ENCODE data around the gene CD44.

Gene CD44

DNA sequence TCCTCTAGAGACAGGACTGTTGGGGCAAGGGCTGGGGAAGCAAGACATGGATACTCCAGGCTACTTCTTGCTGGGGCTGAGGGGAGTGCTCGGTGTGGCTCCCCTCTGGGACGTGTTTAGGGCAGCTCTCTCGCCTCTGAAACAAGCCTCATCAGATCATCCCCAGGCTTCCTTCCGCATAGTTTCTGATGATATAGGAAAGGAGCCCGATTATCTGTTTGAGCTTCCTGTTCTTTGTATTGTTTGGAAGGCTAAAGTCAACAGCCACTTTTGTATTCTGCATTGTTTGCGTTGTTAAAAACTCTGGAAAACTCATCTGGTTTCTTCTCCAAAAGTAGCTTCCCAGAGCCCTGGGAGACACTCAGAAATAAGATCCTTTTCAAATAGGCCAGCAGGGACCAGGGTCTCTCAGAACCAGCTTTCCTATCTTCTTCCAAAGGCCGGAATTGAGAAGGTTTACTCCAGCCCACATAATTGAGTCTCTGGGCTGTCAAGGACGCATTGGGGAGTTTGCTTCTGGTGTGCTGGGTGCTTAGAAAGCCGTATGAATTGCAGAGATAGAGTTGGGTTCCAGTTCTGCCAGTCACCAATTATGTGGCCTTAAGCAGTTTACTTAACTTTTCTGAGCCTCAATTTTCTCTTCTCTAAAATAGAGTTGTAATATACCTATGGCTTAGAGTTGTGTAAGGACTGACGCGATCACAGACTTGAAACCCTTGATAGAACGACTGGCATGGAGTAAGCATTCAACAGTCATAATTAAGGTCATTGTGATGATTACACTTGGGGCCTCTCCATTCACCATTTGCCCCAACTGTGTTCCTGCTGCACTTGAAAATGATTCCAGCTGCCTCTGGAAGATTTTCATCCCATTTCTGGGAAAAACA, 19.1 kb downstream of the CD44 start:
- peak overlapping the region; percentile 75 for H3K27ac Mint-ChIP-seq
- H3K4me3 Mint-ChIP-seq = peak overlapping the region; percentile 5
- no peak for ATAC-seq
- no peaks in the 10 kb centered on the region for H3K9me3 Mint-ChIP-seq
- peaks cover 71% of the 10 kb centered on the region for H3K36me3 Mint-ChIP-seq
- H3K4me1 Mint-ChIP-seq = peaks cover 89% of the 10 kb centered on the region
- DNase-seq (ENCODE audit: low spot score in 2 of 2) = no peak

DNA sequence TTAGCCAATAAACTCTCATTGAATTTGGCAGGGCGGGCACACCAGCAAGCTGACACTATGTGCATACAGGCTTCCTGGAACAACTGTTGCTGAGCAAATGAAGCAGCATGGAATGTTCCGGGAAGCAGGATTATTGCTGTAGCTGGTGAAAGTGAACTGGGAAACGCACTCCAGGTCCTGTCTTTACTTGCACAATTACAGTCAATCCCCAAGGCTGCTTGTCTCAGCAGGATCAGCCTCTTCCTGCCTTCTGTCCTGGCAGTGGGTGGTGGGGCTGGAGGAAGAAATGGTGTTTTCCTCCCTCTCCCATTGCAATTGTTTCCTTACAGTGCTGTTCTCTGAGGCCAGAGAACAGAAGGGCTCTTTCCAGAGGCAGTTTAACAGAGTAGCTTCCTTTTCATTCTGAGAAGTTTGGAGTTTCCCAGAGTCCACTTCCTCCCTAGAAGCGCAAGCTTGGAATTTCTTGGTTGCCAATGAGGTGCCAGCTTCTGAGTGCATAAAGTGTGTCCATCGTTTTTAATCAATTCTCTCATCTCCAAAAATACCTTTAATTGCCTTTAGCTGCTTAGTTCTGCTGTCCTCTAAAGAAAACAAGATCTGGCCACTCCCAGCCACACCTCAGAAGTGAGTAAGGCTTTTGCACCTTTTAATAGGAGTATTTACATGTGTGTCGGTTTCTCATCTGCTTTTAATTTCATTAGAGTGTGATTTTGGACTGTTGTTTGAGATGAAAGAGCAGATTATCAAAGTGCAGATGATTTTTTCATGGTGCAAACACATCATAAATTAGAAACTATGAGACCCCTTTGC, 19.9 kb downstream of the CD44 start:
- H3K4me3 Mint-ChIP-seq = peak overlapping the region; percentile 50
- no peak for ATAC-seq
- peaks cover 70% of the 10 kb centered on the region for H3K36me3 Mint-ChIP-seq

DNA sequence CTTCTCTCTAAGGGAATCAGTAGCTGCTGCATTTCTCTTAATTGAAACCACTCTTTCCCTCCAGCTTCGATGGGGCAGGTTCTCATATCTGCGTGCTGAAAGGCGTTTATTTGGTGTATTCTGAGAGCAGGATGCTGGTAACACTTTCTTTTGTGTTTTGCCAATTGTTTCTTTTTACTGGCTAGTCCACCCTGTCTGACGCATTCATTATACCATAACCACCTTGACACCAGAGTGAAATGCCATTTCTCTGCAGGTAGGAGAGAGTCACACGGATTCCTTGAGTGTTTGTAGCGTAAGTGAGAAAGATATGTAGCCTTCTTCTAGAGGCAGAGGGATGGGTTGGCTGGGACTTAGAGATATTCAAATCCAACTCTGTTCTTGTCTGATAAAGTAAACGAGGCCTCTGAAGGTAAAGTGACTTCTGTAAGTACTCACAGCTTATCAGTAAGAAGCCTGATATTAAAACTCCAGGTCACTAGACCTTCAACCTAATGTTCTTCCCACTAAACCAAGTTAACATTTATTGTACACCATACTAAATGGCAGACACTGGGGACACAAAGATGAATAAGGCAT, 21.4 kb downstream of the CD44 start:
- peak overlapping the region; percentile 65 for H3K27ac Mint-ChIP-seq

More for the DNA sequence above, 19.9 kb downstream of the CD44 start:
- DNase-seq (ENCODE audit: low spot score in 2 of 2) = no peak
- H3K9me3 Mint-ChIP-seq = no peaks in the 10 kb centered on the region
- peaks cover 89% of the 10 kb centered on the region for H3K4me1 Mint-ChIP-seq
- peak overlapping the region; percentile 75 for H3K27ac Mint-ChIP-seq

DNA sequence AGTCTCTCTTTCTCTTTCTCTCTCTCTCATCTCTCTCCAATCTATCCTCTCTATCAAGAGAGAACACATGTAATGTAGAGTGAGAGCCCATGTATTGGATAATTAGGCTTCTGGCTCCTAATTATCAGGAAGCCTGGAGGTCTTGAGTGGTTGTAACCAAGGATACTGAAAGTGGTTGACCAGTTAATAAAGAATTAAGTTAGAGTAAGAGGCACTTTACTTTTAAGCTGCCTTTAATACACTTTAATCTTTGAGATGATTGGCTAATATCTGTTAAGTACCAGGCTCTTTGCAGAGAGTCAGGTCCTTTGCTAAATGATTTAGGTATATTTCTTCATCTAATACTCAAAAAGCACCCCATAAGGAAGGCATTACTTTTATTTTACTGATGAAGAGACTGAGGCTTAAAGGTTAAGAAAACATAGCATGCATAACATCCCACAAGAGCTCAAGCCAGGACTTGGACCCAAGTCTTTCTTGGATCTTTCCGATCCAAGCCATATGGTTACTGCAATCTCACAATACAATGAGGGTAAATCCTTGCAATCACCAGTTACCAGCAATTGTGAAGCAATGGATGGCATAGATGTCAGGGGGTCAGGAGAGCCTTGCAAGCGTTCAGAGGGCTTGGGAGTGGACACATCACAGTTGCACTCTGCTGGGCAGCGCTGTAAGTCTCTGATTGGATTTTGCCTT, 22.1 kb downstream of the CD44 start:
- DNase-seq (ENCODE audit: low spot score in 2 of 2) = no peak
- ATAC-seq = no peak
- Mint-ChIP-seq H3K27ac (peak overlapping the region; percentile 65), H3K4me1 (peaks cover 96% of the 10 kb centered on the region), H3K4me3 (no peak overlapping the region), H3K9me3 (no peaks in the 10 kb centered on the region), H3K36me3 (peaks cover 71% of the 10 kb centered on the region)

More for the DNA sequence above, 21.4 kb downstream of the CD44 start:
- H3K4me3 Mint-ChIP-seq = peak overlapping the region; percentile 50
- ATAC-seq = peak; percentile 73
- peaks cover 89% of the 10 kb centered on the region for H3K4me1 Mint-ChIP-seq
- peaks cover 66% of the 10 kb centered on the region for H3K36me3 Mint-ChIP-seq
- no peak for DNase-seq (ENCODE audit: low spot score in 2 of 2)
- H3K9me3 Mint-ChIP-seq = no peaks in the 10 kb centered on the region

DNA sequence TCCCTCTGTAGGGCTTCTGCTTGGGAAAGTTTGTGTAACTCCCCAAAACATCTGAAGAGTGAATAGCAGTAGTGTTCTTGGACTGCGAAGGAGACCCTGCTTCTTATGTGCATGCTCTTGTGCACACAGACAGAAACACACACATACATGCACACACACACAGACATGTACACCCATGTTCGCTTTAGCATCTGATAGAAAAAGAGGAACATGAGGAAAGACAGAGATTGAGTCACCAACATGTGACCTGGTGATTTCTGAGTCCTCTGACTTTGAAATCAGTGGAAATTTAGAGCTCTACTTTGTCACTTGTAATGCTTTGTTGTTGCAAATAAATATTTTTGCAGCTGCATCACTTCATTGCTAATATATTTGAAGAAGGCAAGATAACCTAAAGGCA, 23.8 kb downstream of the CD44 start:
- Mint-ChIP-seq H3K9me3 (no peaks in the 10 kb centered on the region), H3K4me1 (peaks cover 98% of the 10 kb centered on the region), H3K36me3 (peaks cover 76% of the 10 kb centered on the region), H3K4me3 (no peak overlapping the region), H3K27ac (peak overlapping the region; percentile 65)
- DNase-seq (ENCODE audit: low spot score in 2 of 2) (no peak), ATAC-seq (no peak)

DNA sequence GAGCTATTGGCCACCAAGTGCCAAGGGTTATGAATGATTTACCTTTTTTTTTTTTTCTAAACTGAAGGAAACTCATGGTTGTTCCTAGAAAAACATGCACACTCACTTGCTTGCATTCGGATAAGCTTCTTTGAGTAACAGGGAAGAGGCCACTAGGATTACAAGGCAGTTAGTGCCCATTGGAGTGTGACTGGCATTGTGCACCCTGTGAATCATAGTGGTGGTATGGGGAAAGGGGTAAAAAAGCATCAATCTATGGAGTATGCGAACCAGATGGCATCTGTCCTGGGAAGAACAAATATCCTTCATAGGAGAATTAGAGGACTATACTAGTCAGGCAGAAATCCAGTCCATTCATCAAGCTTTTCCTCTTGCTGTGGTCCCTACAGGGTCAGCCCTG, 24.2 kb downstream of the CD44 start:
- H3K4me1 Mint-ChIP-seq = peaks cover 98% of the 10 kb centered on the region
- DNase-seq (ENCODE audit: low spot score in 2 of 2) (no peak), ATAC-seq (no peak)
- peak overlapping the region; percentile 72 for H3K4me3 Mint-ChIP-seq
- H3K9me3 Mint-ChIP-seq = no peaks in the 10 kb centered on the region
- peaks cover 79% of the 10 kb centered on the region for H3K36me3 Mint-ChIP-seq
- peak overlapping the region; percentile 12 for H3K27ac Mint-ChIP-seq

DNA sequence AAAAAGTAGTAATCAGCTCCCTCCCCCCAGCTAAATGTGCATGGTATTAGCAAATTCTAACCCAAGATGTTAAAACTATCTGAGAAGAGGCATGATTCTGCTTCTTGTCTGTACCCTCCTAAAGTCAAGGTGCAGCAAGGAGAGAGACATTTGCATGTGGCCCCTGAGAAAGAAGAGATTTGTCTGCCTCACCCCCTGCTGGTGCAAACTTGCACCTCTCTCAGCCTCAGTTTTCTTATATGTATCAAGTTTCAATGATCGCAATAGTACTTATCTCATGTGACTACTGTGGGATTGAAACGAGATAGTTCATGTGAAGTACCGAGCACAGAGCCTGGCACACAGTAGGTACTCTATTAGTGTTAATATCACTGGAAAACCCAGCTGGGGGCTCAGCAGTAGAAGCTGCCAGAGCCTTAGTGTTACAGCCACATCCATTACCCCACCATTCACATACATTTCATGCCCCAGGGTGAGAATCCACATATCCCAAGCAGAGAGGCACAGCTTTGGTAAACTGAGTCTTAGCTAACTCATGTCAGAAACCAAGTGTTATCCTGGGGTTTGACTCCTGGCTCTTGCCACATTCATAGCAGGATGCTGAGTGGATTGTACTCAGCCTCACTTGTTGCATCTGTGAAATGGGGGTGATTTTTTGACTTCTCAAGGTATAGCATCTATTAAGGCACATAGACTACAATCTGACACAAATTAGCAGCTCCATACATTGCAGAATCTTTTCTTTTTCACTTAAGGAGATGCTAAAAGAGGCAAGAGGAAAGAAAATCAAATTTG, 24.9 kb downstream of the CD44 start:
- H3K4me3 Mint-ChIP-seq = peak overlapping the region; percentile 72
- H3K9me3 Mint-ChIP-seq = no peaks in the 10 kb centered on the region
- no peak for ATAC-seq
- H3K4me1 Mint-ChIP-seq = peaks cover 98% of the 10 kb centered on the region
- peaks cover 80% of the 10 kb centered on the region for H3K36me3 Mint-ChIP-seq
- DNase-seq (ENCODE audit: low spot score in 2 of 2) = no peak
- H3K27ac Mint-ChIP-seq = peak overlapping the region; percentile 12

DNA sequence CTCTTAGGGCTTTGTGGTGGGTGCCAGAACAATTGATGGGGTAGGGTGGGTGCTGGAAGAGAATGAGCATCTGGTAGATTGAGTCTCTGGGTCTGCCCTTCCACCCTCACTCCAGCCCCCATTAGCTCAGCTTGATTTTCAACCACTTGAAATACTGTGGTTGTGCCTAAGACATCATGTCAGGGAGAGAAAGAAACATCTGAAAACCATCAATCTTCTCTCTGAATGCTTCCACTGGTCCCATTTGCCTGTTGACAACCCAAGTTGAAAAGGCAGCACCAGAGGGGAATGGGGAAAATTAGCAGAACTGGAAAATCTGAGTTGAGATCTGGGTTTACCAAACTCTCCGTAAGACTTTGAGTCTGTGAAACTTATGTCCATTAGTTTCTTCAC, 26.1 kb downstream of the CD44 start:
- no peaks in the 10 kb centered on the region for H3K9me3 Mint-ChIP-seq
- no peak for DNase-seq (ENCODE audit: low spot score in 2 of 2)
- H3K36me3 Mint-ChIP-seq = peaks cover 76% of the 10 kb centered on the region
- H3K27ac Mint-ChIP-seq = peak overlapping the region; percentile 98
- no peak for ATAC-seq
- peaks cover 98% of the 10 kb centered on the region for H3K4me1 Mint-ChIP-seq
- H3K4me3 Mint-ChIP-seq = peak overlapping the region; percentile 72

DNA sequence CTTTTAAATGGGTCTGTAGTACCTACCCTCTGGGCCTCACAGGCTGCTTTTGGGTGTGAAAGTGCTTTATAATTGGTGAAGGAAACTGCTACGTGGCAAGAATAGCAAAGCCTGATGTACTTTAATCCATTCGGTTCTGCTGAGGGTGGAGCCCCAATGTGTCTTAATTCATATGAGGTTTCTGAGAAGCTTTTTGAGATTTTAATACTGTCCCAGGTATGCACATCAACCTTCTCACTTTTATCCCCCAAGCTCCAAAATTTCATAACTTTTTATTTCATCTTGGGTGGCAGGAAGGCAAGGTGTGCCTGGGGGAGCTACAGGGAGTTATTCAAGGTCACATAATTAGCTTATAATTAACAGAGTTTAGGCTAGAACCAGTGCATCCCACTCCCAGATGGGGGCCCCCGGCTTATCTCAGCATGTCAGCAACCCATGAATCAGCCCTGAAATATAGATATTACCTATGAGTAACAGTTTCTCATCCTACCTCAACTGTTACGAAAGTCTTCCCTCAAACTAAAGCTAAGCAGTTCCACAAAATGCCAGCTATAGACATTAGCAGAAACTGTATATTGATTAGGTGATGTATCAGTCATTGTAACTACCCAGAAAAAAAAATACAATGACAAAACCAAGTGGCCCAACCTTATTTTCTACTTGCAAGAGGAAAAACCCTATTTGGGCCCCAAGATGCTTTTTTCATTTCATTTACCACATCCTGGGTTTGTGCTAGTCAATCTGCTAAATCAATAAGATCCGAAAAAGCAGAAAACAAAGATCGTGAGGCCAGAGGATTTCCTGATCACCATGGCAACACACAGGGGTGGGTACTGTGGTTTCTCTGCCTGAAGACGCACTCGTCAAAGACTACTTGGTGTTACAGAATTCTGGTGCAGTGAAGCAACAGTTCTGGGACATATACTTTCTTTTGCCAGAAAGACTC, 26.7 kb downstream of the CD44 start:
- ATAC-seq (peak; percentile 86), DNase-seq (ENCODE audit: low spot score in 2 of 2) (peak; percentile 67 to 91)
- Mint-ChIP-seq H3K36me3 (peaks cover 69% of the 10 kb centered on the region), H3K27ac (peak overlapping the region; percentile 98), H3K4me1 (peaks cover 98% of the 10 kb centered on the region), H3K9me3 (no peaks in the 10 kb centered on the region), H3K4me3 (peak overlapping the region; percentile 72)

DNA sequence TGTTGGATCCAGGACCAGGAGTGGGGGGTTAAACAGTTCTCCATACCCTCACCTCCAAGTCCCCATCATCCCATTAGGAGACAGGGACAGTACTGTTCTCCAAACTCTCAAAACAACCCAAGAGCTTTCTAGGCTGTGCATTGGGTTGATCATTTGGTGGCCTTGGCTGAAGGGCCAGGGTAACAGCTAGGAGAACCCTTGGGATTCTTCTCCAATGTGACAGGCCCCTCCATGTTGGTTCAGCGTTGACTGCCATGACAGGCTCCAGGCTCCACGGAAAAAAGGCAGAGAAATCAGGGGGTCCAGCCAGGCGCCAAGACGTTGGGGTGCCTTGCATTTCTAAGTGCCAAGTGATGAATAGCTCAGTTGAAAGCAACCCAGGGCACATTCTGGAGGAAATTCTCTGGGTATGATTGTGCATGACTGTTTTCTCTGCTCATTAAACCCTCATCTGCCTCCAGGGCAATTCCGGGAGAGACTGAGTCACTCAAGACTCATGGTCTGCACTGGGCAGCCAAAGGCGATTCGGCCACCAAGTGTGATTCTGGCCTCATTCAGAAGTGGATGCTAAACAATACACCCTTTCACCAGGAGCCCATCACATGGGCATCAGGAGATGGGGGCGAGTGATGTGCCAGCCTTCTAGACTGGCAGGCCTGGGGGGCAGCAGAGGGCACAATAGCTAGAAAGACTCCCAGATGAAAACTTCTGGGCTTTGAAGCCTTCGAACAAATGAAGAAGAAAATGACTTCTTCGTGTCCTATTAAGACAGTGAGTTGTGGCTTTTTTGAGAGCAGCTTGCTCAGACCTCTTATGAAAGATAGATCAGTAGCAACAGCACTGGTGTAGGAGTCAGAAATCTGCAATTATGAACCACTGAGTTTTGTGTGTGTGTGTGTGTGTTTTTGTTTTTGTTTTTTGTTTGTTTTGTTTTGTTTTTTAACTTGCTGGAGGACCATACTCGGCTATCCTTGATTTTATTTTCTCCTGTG, 27.7 kb downstream of the CD44 start:
- peak overlapping the region; percentile 72 for H3K4me3 Mint-ChIP-seq
- peaks cover 96% of the 10 kb centered on the region for H3K4me1 Mint-ChIP-seq
- peak overlapping the region; percentile 98 for H3K27ac Mint-ChIP-seq
- peaks cover 73% of the 10 kb centered on the region for H3K36me3 Mint-ChIP-seq
- H3K9me3 Mint-ChIP-seq = no peaks in the 10 kb centered on the region
- ATAC-seq = peak; percentile 71
- peak in 1 of 2 donors; percentile 80 for DNase-seq (ENCODE audit: low spot score in 2 of 2)

DNA sequence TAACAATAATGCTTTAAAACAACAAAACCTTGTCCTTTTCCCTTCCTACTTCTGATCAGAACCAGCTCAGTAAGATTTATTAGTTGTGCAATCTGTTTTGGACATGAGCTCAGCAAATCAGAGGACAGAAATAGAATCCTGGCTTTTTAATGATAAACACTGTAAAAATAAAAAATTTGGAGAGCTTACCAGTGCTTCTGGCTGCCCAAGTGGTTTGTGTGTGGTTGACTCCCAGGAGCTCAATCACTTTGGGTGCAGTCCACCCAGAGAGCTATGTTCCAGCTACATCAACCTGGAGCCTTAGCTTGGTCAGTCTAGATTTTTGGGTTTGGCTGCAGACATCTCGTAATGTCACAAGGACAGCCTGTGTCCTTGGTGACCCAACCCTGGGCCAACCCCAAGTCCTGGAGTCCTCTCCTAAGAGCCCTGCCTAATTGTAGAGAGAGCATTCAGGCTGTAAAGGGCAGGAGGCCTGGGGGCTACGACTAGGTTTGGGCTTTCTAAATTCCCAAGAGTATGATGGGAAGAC, 28.5 kb downstream of the CD44 start:
- Mint-ChIP-seq H3K27ac (peak overlapping the region; percentile 98), H3K36me3 (peaks cover 79% of the 10 kb centered on the region), H3K4me1 (peaks cover 96% of the 10 kb centered on the region), H3K9me3 (no peaks in the 10 kb centered on the region), H3K4me3 (peak overlapping the region; percentile 72)
- no peak for ATAC-seq
- DNase-seq (ENCODE audit: low spot score in 2 of 2) = no peak

DNA sequence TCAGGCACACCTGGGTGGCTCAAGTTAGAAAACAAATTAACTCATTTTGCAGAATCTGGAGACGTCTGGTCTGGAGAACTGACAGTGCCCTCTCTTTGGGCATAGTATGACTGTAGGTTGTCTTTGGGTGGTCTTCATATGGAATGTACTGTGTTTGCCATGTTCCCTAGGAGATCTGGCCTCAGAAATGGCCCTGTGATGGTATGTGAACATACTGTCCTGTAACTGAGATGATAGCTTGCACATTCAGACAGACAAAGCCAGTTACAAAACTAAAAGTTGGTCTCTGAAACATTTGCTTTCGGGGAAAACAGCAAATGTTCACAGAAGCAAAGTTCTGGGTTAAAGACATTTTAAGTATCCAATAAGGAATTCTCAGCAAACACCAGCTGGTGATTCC, 29.7 kb downstream of the CD44 start:
- peaks cover 80% of the 10 kb centered on the region for H3K36me3 Mint-ChIP-seq

More for the DNA sequence above, 29.7 kb downstream of the CD44 start:
- DNase-seq (ENCODE audit: low spot score in 2 of 2) (no peak), ATAC-seq (no peak)
- H3K4me3 Mint-ChIP-seq = peak overlapping the region; percentile 72
- H3K9me3 Mint-ChIP-seq = no peaks in the 10 kb centered on the region
- H3K4me1 Mint-ChIP-seq = peaks cover 96% of the 10 kb centered on the region
- peak overlapping the region; percentile 98 for H3K27ac Mint-ChIP-seq

All from stimulated activated effector memory CD8-positive, alpha-beta T cell treated with anti-CD3 and anti-CD28 coated beads, Interleukin-12 subunit alpha, Interleukin-12 subunit beta, amount 100 ng/mL, for 72 hours (primary cell).